ENCODE results near the gene P2RY10. TPM values are rescaled to one million over a fixed set of nuclear protein-coding genes. Genes with fewer than 3 reads are reported as not detected.

The P2RY10 gene
- polyA plus RNA-seq (2011; rRNA removed), result not detected in 2 replicates
- not detected in 2 replicates for polyA minus RNA-seq (2011; rRNA and poly(A)+ RNA removed)

DNA sequence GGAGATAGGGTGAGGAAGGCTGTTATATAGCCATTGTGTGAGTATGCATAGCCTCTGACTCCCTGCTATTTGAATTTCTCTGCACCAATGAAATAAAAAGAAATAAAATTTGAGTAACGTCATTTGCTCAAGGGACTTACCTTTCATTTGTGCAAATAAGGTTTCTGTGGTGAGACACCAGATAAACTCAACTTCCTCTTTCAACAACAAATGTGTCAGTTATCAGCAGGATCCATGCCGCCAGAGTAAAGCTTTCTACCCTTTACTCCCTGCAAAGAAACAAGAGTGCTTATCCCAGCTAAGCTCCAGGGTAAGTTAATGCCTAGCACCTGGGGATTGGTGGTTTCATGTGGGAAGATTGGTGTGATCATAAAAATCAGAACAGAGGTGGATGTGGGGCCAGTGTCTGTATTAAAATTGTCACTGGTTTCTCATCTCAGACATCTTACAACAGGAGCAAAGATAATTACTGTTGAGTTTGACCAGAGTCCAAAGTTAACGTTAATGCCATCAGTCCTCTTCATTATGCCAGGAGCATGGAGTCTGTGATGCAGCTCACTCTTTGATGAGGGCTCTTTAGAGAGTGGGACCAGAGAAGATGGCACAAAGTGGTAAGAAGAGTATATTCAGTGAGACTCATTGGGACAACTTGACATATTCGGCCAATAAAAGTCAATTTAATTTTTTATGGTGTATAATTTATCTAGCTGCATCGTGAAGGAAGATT lies at the start of gene P2RY10:
Gene P2RY10 (plus strand): TSS at position 206 of the 727 bp plus-strand sequence. CDS start 15,130 bp downstream, outside the sequence.
- no peak within 1 kb of the TSS for H3K27ac ChIP-seq (ENCODE audit: low read depth, low read length)
- TF ChIP-seq, protein P1, sequence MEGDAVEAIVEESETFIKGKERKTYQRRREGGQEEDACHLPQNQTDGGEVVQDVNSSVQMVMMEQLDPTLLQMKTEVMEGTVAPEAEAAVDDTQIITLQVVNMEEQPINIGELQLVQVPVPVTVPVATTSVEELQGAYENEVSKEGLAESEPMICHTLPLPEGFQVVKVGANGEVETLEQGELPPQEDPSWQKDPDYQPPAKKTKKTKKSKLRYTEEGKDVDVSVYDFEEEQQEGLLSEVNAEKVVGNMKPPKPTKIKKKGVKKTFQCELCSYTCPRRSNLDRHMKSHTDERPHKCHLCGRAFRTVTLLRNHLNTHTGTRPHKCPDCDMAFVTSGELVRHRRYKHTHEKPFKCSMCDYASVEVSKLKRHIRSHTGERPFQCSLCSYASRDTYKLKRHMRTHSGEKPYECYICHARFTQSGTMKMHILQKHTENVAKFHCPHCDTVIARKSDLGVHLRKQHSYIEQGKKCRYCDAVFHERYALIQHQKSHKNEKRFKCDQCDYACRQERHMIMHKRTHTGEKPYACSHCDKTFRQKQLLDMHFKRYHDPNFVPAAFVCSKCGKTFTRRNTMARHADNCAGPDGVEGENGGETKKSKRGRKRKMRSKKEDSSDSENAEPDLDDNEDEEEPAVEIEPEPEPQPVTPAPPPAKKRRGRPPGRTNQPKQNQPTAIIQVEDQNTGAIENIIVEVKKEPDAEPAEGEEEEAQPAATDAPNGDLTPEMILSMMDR (IDR thresholded peaks at IDR 0.05; ENCODE audit: low read depth, low read length), result no peak
- ChIA-PET POLR2A (no interaction called here), CTCF (no interaction called here)
- no peaks in the 10 kb centered on the region for H3K27me3 ChIP-seq (ENCODE audit: control insufficient read depth, insufficient read depth, low read length)
- no peak within 1 kb of the TSS for H3K4me3 ChIP-seq (ENCODE audit: low read depth, low read length)
- no peak for DNase-seq (ENCODE audit: low read depth, low spot score)
- no peaks in the 10 kb centered on the region; the same call in 1 of the 2 replicates for H3K9me3 ChIP-seq (ENCODE audit: control insufficient read depth, insufficient read depth, low read length)

- H3K27me3 ChIP-seq (ENCODE audit: control insufficient read depth, insufficient read depth, low read length), result no peaks in the 10 kb centered on the region
- CTCF ChIA-PET, result no interaction called here
- H3K4me3 ChIP-seq (ENCODE audit: low read depth, low read length), result no peak overlapping the region
- no peaks in the 10 kb centered on the region for H3K9me3 ChIP-seq (ENCODE audit: control insufficient read depth, insufficient read depth, low read length)
- POLR2A ChIA-PET, result no interaction called here
- H3K27ac ChIP-seq (ENCODE audit: low read depth, low read length), result no peak overlapping the region
- TF ChIP-seq, protein P1 (IDR thresholded peaks at IDR 0.05; ENCODE audit: low read depth, low read length), result no peak
- no peak for DNase-seq (ENCODE audit: low read depth, low spot score)
Measured at GRCh38 chrX:78922754-78923153, 22.4 kb upstream of the P2RY10 start.

DNA sequence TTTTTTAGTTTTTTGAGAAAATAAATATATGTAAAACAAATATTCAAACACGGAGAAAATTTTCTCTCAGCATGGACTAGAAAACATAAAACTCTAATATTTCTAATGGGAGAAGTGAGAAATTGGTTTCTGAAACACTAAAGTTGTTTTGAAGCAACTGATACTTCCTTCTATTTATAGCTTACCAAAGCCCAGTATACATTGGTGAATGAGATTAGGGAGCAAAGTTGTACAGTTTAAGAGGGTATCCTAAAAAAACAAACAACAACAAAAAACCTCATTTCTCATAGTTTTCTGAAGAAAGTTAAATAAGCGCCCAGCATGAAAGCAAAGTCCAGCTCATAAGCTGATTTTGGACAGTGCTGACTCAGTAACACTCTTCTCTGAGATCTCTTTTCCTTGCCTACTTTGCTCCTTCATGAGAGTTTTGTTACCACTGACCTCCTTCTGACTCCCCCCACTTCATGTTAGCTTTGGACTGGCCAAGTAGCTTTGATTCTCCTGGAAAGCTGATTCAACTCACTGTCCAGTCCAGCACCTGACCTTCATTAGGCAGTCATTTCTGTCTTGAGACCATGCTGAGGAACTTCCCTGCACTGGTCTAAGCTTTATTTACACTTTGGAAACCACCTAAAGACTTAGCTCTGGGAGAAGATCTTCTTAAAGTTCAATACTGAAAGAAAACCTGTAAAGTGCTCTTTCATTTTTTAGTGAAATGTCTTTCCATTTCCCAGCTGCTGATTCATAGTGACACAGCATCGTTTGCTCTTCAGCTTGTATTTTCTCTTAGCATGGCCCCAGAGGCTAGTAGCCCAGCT lies 21.8 kb upstream of the P2RY10 start:
- Histone ChIP-seq H3K9me3 (ENCODE audit: control insufficient read depth, insufficient read depth, low read length) (no peaks in the 10 kb centered on the region), H3K27ac (ENCODE audit: low read depth, low read length) (no peak overlapping the region), H3K27me3 (ENCODE audit: control insufficient read depth, insufficient read depth, low read length) (no peaks in the 10 kb centered on the region), H3K4me3 (ENCODE audit: low read depth, low read length) (no peak overlapping the region)
- POLR2A ChIA-PET, result no interaction called here
- DNase-seq (ENCODE audit: low read depth, low spot score), result no peak
- TF ChIP-seq, protein P1 (IDR thresholded peaks at IDR 0.05; ENCODE audit: low read depth, low read length), result no peak
- CTCF ChIA-PET, result no interaction called here

DNA sequence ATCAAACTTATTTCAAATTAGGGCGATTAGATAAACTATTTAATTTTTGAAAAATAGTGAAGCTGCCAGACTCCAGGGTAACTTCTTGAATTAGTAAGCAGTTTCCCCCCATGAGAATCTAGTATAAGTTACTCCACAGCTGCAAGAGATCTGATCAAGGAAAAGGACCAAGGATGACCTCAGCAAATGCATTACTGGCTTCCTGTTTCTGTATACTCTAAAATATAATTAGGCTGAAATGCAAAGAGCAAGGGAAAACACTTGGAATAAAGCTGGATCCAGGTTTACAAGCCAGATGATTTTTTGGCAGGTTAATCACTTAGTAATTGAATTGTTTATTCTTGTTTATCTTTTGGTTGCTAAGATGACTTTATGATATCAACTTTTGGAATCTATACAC lies 13.4 kb upstream of the P2RY10 start:
- H3K9me3 ChIP-seq (ENCODE audit: control insufficient read depth, insufficient read depth, low read length), result peaks cover 7% of the 10 kb centered on the region; the same call in 1 of the 2 replicates
- ChIA-PET CTCF (no interaction called here), POLR2A (no interaction called here)
- H3K27me3 ChIP-seq (ENCODE audit: control insufficient read depth, insufficient read depth, low read length), result no peaks in the 10 kb centered on the region
- no peak overlapping the region for H3K27ac ChIP-seq (ENCODE audit: low read depth, low read length)
- TF ChIP-seq, protein P1 (IDR thresholded peaks at IDR 0.05; ENCODE audit: low read depth, low read length), result no peak
- H3K4me3 ChIP-seq (ENCODE audit: low read depth, low read length), result no peak overlapping the region
- DNase-seq (ENCODE audit: low read depth, low spot score), result no peak

DNA sequence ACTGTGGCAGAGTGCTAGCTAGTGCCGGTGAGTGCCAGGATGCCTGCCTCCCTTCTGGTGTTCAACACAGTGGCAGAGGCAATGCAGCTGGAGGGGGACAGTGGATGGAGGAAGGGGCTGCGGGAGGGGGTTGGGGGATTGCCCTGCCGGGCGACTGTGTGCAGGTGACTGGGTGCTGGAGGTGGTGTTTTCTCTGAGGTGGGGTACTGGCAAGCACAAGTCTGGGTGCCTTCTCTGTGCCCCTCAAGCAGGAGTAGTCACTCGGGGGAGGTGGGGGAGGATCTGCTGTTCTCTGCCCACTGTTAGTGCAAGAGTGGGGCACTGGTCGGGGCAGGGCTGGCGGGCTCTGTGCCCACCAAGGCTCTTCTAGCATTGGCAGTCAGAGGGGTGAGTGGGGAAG lies 10.3 kb upstream of the P2RY10 start:
- CTCF ChIA-PET, result no interaction called here
- no peak for DNase-seq (ENCODE audit: low read depth, low spot score)
- POLR2A ChIA-PET, result no interaction called here
- Histone ChIP-seq H3K27me3 (ENCODE audit: control insufficient read depth, insufficient read depth, low read length) (no peaks in the 10 kb centered on the region), H3K4me3 (ENCODE audit: low read depth, low read length) (no peak overlapping the region), H3K9me3 (ENCODE audit: control insufficient read depth, insufficient read depth, low read length) (peaks cover 7% of the 10 kb centered on the region; the same call in 1 of the 2 replicates), H3K27ac (ENCODE audit: low read depth, low read length) (no peak overlapping the region)
- TF ChIP-seq, protein P1 (IDR thresholded peaks at IDR 0.05; ENCODE audit: low read depth, low read length), result no peak

Data from AG04450 (cell line).